ENCODE data around the gene NOL9.

NOL9 gene

DNA sequence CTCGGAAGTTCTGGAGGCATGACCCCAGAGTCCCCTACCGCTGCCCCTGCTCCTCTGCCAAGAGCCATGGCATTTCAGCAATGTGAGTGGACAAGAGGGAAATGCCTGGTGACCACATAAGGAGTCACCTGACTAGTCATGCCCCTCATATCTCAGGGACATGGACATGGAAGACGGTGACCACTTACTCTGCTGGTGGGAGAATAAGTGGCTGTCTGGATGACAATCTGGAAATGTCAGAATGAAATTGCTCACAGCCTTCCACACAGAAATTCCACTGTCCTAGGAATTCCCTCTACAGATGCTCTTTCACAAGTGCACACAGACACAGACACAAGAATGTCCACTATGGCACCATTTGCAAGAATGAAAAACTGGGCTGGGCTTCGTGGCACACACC, 38.5 kb downstream of the NOL9 start:
- TF ChIP-seq, protein P1, sequence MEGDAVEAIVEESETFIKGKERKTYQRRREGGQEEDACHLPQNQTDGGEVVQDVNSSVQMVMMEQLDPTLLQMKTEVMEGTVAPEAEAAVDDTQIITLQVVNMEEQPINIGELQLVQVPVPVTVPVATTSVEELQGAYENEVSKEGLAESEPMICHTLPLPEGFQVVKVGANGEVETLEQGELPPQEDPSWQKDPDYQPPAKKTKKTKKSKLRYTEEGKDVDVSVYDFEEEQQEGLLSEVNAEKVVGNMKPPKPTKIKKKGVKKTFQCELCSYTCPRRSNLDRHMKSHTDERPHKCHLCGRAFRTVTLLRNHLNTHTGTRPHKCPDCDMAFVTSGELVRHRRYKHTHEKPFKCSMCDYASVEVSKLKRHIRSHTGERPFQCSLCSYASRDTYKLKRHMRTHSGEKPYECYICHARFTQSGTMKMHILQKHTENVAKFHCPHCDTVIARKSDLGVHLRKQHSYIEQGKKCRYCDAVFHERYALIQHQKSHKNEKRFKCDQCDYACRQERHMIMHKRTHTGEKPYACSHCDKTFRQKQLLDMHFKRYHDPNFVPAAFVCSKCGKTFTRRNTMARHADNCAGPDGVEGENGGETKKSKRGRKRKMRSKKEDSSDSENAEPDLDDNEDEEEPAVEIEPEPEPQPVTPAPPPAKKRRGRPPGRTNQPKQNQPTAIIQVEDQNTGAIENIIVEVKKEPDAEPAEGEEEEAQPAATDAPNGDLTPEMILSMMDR (IDR thresholded peaks at IDR 0.05; ENCODE audit: low read depth, low read length) = no peak
- no peak for DNase-seq (ENCODE audit: low read depth, low spot score)
- in situ Hi-C loops (cut with HindIII; ENCODE audit: low sequenced_read_pairs) = no loop called here
- H3K4me3 ChIP-seq (ENCODE audit: low read depth, low read length) = no peak overlapping the region

DNA sequence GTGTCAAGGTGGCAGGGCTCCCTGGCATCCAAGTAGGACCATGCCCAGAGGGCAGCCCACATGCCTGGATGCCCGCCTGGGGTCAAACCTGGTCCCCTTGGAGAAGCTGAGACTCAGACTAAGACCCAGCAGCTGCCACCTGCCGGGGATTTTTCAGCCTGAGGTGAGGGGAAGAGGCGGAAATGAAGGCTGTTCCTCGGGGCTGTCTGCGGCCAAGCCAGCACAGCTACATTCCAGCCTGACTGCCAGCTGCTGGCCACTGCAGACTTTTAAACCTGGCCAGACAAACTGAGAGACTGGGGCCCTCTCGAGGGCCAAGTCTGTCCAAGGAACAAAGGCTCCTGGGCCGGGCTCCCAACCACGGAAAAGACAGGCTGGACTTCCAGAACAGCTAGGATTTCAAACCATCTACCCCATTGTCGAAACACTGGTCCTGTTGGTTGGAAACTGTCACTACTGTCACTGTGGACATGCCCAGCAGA, 41.0 kb downstream of the NOL9 start:
- TF ChIP-seq, protein P1 (IDR thresholded peaks at IDR 0.05; ENCODE audit: low read depth, low read length) = peak; percentile 2
- in situ Hi-C loops (cut with HindIII; ENCODE audit: low sequenced_read_pairs) = no loop called here
- H3K4me3 ChIP-seq (ENCODE audit: low read depth, low read length) = no peak overlapping the region
- peak; percentile 39 for DNase-seq (ENCODE audit: low read depth, low spot score)

DNA sequence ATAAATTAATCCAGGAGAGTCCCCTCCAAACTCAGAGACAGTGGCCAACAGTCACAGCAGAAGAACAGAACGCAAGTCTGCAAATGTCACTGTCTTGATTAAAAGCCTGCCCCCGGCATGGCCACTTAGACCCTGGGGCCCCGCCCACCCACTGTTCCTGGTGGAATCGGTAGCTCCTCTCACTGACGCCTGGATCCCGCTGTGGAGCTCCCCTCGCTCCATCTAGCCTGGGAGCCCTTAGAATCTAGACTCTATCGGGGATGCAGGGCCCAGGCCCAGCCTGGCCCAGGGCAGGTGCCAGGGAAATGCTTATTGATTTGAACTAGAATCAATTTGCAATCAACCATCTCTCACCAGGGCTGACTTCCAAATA, 41.4 kb downstream of the NOL9 start:
- in situ Hi-C loops (cut with HindIII; ENCODE audit: low sequenced_read_pairs) = no loop called here
- H3K4me3 ChIP-seq (ENCODE audit: low read depth, low read length) = no peak overlapping the region
- TF ChIP-seq, protein P1 (IDR thresholded peaks at IDR 0.05; ENCODE audit: low read depth, low read length) = no peak
- no peak for DNase-seq (ENCODE audit: low read depth, low spot score)

DNA sequence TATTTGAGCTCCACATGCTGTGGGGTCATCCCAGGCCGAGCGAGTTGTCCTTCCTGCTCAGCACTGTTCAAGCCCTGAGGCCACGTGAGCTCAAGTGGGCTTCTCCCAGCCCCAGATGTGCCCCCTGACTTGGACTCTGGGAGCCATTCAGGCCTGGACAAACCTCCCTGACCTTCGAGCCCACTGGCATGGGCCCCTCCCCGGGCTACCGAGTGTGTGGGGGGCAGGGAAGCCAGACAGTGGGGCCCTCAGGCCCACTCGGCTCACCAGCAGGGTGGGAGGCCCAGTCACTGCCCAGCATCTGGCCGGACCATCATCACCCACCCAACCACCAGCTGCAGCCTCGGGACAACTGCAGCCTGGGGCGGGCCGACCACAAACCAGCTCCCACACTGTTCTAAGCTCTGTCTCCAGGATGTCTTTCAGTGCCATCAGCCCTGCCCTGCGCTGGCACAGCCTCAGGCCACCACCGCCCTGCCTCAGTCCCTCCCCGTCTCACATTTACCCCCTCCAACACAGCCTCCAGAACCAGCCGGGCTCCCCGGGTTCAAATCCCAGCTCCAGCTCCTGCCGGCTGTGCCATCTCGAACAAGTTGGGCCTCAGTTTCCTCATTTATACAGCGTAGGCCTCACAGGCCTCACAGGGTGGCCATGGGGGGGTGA, 41.9 kb downstream of the NOL9 start:
- TF ChIP-seq, protein P1 (IDR thresholded peaks at IDR 0.05; ENCODE audit: low read depth, low read length) = no peak
- DNase-seq (ENCODE audit: low read depth, low spot score) = no peak
- no peak overlapping the region for H3K4me3 ChIP-seq (ENCODE audit: low read depth, low read length)
- in situ Hi-C loops (cut with HindIII; ENCODE audit: low sequenced_read_pairs) = no loop called here

DNA sequence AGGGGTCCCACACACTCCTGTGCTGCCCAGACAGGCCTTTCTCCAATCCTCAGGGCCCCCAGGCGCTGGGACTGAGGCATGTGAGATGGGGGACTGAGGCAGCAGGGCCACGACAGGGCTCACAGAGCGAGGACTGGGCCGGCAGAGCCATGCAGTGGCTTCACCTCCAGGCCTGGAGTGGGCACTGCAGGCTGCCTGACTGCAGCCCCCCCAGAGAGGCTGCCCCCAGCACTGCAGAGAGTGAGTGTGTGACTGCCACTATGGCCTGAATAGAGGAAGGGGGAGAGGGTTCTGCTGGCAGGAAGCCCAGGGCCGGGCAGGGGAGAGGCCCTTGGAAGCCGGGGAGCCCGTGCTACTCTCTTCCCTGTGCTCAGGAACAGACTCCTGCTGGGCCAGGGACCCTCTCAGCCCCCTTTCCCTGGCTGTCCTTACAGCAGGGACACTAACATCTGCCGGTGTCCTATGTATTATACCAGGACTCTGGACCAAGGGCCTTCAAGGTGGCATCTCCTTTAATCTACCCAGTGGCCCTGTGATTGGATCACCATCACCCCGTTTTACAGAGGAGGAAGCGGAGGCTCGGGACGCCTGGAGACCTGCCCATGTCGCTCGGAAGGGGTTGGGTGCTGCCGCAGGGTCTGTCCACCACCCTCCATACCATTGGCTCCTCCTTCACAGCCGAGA, 42.6 kb downstream of the NOL9 start:
- in situ Hi-C loops (cut with HindIII; ENCODE audit: low sequenced_read_pairs) = no loop called here
- DNase-seq (ENCODE audit: low read depth, low spot score) = no peak
- H3K4me3 ChIP-seq (ENCODE audit: low read depth, low read length) = no peak overlapping the region
- TF ChIP-seq, protein P1 (IDR thresholded peaks at IDR 0.05; ENCODE audit: low read depth, low read length) = no peak

DNA sequence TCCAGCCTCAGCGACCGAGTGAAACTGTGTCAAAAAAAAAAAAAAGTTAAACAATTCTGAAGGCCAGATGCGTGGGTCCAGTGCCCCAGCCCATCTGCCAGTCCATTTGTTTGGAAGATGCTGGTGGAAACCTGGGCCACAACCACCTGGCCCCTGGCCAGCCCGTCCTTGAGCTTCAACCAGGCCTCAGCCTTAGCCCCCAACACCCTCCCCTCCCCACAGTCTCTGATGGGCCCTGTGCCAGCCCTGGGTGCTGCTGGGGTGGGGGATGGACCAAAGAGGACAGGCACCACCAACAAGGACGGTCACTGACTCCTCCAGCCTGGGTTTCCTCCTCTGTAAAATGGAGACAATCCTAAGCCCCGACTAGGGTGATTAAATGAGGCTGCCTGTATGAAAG, 43.3 kb downstream of the NOL9 start:
- TF ChIP-seq, protein P1 (IDR thresholded peaks at IDR 0.05; ENCODE audit: low read depth, low read length) = no peak
- in situ Hi-C loops (cut with HindIII; ENCODE audit: low sequenced_read_pairs) = no loop called here
- DNase-seq (ENCODE audit: low read depth, low spot score) = no peak
- H3K4me3 ChIP-seq (ENCODE audit: low read depth, low read length) = no peak overlapping the region
